Adrenal gland (tissue), 12 donors: Measurements from ENCODE around the gene ARHGDIA. TPM values are rescaled to one million over a fixed set of nuclear protein-coding genes. Genes with fewer than 3 reads are reported as not detected.

Experiments used
- DNase-seq, 7 donors: peaks; one replicate each; pipeline ENCODE4 v3.0.0-alpha.2; 2019 to 2020
- H3K27ac ChIP-seq, 5 donors: fragments of 200-600 bp; sonication (generic) in 4 of 5; 1 replicate in 3 of 5; 2 replicates in 2 of 5; pipeline versions ENCODE4 v1.5.1 to v1.8.0; 2016 to 2020; ENCODE audit warnings: mild to moderate bottlenecking in 1 of 5
- H3K27me3 ChIP-seq: fragments of 200-600 bp; 2 replicates; pipeline ENCODE4 v1.8.0; 2021
- H3K36me3 ChIP-seq, 2 donors: fragments of 200-600 bp; replicated peaks in 1 of 2; 1 replicate in 1 of 2; 2 replicates in 1 of 2; pipeline versions ENCODE4 v1.5.1 to v1.8.0; 2018 to 2022
- H3K4me1 ChIP-seq, 2 donors: fragments of 200-600 bp; replicated peaks in 1 of 2; 1 replicate in 1 of 2; 2 replicates in 1 of 2; pipeline versions ENCODE4 v1.5.1 to v1.8.0; 2018 to 2021
- H3K4me3 ChIP-seq, 4 donors: fragments of 200-600 bp; sonication (generic) in 3 of 4; one replicate each; pipeline ENCODE4 v1.5.1; 2016 to 2018
- H3K9me3 ChIP-seq, 3 donors: fragments of 200-600 bp; sonication (generic) in 1 of 3; replicated peaks in 1 of 3; 1 replicate in 2 of 3; 2 replicates in 1 of 3; pipeline versions ENCODE4 v1.5.1 to v1.8.0; 2016 to 2021
- CTCF ChIP-seq, 6 experiments: fragments of 450-650 bp in 4 of 6; fragments of 200-600 bp in 2 of 6; sonication (generic) in 1 of 6; IDR thresholded peaks; 1 replicate in 5 of 6; 2 replicates in 1 of 6; pipeline versions ENCODE4 v1.5.1 to v1.8.0; 2016 to 2021; ENCODE audit warnings: antibody characterized with exemption in 6 of 6, mild to moderate bottlenecking in 2 of 6, moderate library complexity in 1 of 6
- POLR2A ChIP-seq, 2 donors: fragments of 450-650 bp; IDR thresholded peaks; one replicate each; pipeline ENCODE4 v1.6.1; 2017; ENCODE audit warnings: antibody characterized with exemption in 2 of 2, mild to moderate bottlenecking in 2 of 2, moderate library complexity in 1 of 2
- WGBS, 4 donors: extraction: QIAGEN DNeasy Blood & Tissue Kit in 2 of 4; methylation state at CpG; one replicate each; pipeline versions ENCODE4 v1.1.5 to v1.1.7; 2013 to 2017; 5-methylcytosine and 5-hydroxymethylcytosine counted together
- intact Hi-C, 2 donors: fragments of 100-400 bp; cut with DNase I; formaldehyde crosslinking; loops; one replicate each; pipeline versions ENCODE4 v1.14.1 to v1.15.0; 2022 to 2023
- polyA plus RNA-seq, 3 donors: library from polyadenylated mRNA; stranded (reverse); fragments of 200-250 nt in 2 of 3; fragments of 350-450 nt in 1 of 3; fragmentation: Illumina TruSeq in 1 of 3; extraction: RNeasy Lipid Tissue Mini Kit (QIAGEN cat#74804) in 1 of 3; gene quantifications; one replicate each; pipeline ENCODE4 v1.2.3, GENCODE V29; 2013 to 2014
- total RNA-seq, 9 donors: library from RNA; depleted of rRNA in 4 of 9; stranded (reverse); fragments of >200 nt in 4 of 9; fragments of 120-200 nt in 1 of 9; fragmentation: NEBNext Ultra II Directional in 1 of 9; extraction: Animal tissue kit (Norgen Biotek cat#: 25700) in 1 of 9; gene quantifications; one replicate each; pipeline versions ENCODE4 v1.1.0 to v1.2.4, GENCODE V29; 2013 to 2023
- donor health status: healthy with polysubstance abuse.
- donor health status: Bipolar disorder and iron deficiency.
- donor health status: DM: yes; HTN: yes; CAD: no.
- donor health status: DM: no; HTN: no; CAD: no.
- donor health status: DM: no; HTN: no; CAD: no.
- donor health status: DM: yes; HTN: yes; CAD: no.

The ARHGDIA gene
- total and polyA plus RNA-seq, 12 donors: 123 to 491 (median 227) TPM

- 94 to 97% (median 95%) methylated on average over 9 to 16 of the region's 16 CpGs for WGBS, 4 donors
- Histone ChIP-seq H3K9me3 (no peaks in the 10 kb centered on the region), H3K27me3 (peaks cover 4% of the 10 kb centered on the region), H3K36me3 (no peaks in the 10 kb centered on the region), H3K27ac (no peak overlapping the region), H3K4me1 (peaks cover 7 to 19% of the 10 kb centered on the region in 2 donors), H3K4me3 (no peak overlapping the region)
- TF ChIP-seq POLR2A (IDR thresholded peaks at IDR 0.05): no peak
- TF ChIP-seq CTCF (IDR thresholded peaks at IDR 0.05): no peak
- no peak for DNase-seq
- intact Hi-C loops: no loop called here
These were observed 34.3 kb upstream of the ARHGDIA start for GRCh38 chr17:81905424-81905875.

GRCh38 chr17:81904600-81905423 lies 33.7 kb upstream of the ARHGDIA start:
- 90 to 97% (median 94%) methylated on average over 21 to 28 of the region's 28 CpGs for WGBS, 4 donors
- H3K27me3 ChIP-seq: peaks cover 4% of the 10 kb centered on the region
- no peak overlapping the region for H3K4me3 ChIP-seq
- no peaks in the 10 kb centered on the region for H3K9me3 ChIP-seq
- peaks cover 3 to 14% of the 10 kb centered on the region in 2 donors for H3K4me1 ChIP-seq
- H3K27ac ChIP-seq: no peak overlapping the region
- intact Hi-C loops: no loop called here
- no peak for DNase-seq
- no peak for TF ChIP-seq POLR2A (IDR thresholded peaks at IDR 0.05)
- no peak for TF ChIP-seq CTCF (IDR thresholded peaks at IDR 0.05)
- H3K36me3 ChIP-seq: peaks cover 0 to 5% of the 10 kb centered on the region in 2 donors

- no peak for TF ChIP-seq POLR2A (IDR thresholded peaks at IDR 0.05)
- TF ChIP-seq CTCF (IDR thresholded peaks at IDR 0.05): no peak
- no peaks in the 10 kb centered on the region for H3K9me3 ChIP-seq
- intact Hi-C loops: no loop called here
- peaks cover 4% of the 10 kb centered on the region for H3K27me3 ChIP-seq
- peaks cover 3 to 14% of the 10 kb centered on the region in 2 donors for H3K4me1 ChIP-seq
- H3K4me3 ChIP-seq: no peak overlapping the region
- H3K27ac ChIP-seq: no peak overlapping the region
- DNase-seq: no peak
- H3K36me3 ChIP-seq: peaks cover 0 to 10% of the 10 kb centered on the region in 2 donors
- 94 to 98% (median 96%) methylated on average over 18 to 24 of the region's 24 CpGs for WGBS, 4 donors
These were observed 32.9 kb upstream of the ARHGDIA start for GRCh38 chr17:81903896-81904599.

- peaks cover 0 to 16% of the 10 kb centered on the region in 2 donors for H3K36me3 ChIP-seq
- H3K27me3 ChIP-seq: peaks cover 4% of the 10 kb centered on the region
- 80 to 100% (median 96%) methylated on average over 1 to 10 of the region's 10 CpGs for WGBS, 4 donors
These were observed 32.3 kb upstream of the ARHGDIA start for GRCh38 chr17:81903415-81903831.

More at GRCh38 chr17:81903415-81903831, 32.3 kb upstream of the ARHGDIA start:
- no peak for DNase-seq
- intact Hi-C loops: no loop called here
- no peak for TF ChIP-seq POLR2A (IDR thresholded peaks at IDR 0.05)
- no peak for TF ChIP-seq CTCF (IDR thresholded peaks at IDR 0.05)
- peaks cover 3 to 14% of the 10 kb centered on the region in 2 donors for H3K4me1 ChIP-seq
- H3K9me3 ChIP-seq: no peaks in the 10 kb centered on the region
- H3K4me3 ChIP-seq: no peak overlapping the region
- H3K27ac ChIP-seq: no peak overlapping the region
